Activated CD8-positive, alpha-beta memory T cell treated with anti-CD3 and anti-CD28 coated beads, Interleukin-2, amount 50 U/mL, for 24 hours (primary cell): ENCODE results near the gene CYP24A1.
"Not testable (repeated sequence)": the region's sequence is repeated elsewhere in the genome, so short reads cannot be mapped to it uniquely, and the experiment has no call there.

ENCODE experiments used
- DNase-seq: peaks from one replicate; pipeline ENCODE4 v3.0.0-alpha.2; 2020; ENCODE audit errors: extremely low read depth

The CYP24A1 gene

GRCh38 chr20:54133434-54134427 lies 40.1 kb downstream of the CYP24A1 start:
- no peak for DNase-seq

GRCh38 chr20:54132612-54133433 lies 41.0 kb downstream of the CYP24A1 start:
- no peak for DNase-seq

DNA sequence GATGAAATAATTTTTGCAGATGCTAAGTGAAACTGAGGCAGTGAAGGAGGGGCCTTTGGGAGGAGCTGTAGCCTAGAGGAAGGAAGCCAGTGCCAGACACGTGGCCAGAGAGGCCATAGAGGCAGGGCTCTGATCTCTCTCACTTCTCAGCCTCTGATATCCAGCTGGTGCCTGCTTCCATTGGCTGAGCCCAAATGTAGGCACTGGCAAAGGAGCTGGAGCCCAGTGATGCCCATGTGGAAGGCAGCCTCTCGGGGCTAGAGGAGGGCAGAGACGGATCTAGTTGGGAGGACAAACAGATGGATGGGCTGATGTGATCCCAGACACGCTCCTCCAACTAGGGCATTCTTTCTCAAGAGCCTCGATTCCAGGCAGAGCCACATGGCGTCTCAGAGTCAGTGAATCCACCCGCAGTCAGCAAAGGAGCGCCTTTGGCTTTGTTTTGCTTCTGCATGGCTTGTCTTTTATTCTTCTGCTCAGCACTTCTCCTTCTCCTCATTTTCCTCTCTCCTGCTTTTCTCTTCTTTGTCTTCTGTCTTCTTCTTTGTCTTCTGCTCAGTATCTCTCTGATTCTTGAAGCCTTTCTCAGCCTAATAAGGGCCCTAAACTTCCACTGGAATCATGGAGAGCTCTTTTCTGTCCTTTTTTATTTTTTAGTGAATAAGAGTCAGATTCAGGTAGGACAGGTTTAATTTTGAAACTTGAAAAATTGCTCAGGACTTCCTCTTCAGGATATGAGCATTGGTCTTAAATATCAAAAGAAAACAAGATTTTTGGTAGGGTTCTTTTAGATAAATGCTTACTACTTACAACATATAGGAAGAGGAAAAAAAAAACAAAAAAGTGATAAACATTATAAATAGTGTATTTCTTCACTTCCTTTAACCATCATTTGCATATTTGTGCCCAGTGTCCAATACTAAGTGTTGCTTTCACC lies 41.8 kb downstream of the CYP24A1 start:
- no peak for DNase-seq

- not testable (repeated sequence) for DNase-seq
These were observed 42.7 kb downstream of the CYP24A1 start for GRCh38 chr20:54131125-54131524.

- DNase-seq, result no peak
These were observed 44.4 kb downstream of the CYP24A1 start for GRCh38 chr20:54129350-54129749.

DNA sequence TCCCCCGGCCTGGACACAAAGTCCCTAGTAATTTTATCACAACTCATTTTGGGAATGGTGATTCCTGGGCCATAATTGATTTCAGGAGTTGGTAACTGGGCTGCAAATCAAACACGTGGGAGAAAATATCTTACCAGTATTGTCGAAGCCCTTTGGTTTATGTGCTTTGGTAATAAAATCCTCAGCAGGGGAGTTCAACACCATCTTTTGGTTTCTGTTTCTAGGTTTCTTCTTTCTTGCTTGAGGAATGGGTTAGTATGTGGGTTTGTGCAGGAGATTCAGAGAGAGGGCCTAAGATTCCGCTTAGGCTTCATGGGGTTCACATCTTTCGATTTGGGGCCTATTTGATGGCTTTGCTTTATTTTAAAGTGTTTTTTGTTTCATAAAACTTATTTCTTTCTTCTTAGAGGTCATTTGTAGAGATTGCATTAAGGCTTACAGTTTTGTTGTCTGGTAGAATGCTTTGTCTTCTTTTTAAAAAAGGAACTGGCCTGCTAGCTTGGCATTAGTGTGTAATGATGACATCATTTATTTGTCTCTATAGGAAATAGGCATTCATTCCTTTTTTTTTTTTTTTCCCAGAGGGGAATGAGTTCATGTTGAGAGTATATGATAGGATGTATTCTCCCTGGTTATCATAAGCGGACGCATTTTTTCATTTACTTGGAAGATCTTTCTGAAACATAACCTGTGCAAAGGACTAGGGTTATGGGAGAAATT lies 45.8 kb downstream of the CYP24A1 start:
- no peak for DNase-seq

DNA sequence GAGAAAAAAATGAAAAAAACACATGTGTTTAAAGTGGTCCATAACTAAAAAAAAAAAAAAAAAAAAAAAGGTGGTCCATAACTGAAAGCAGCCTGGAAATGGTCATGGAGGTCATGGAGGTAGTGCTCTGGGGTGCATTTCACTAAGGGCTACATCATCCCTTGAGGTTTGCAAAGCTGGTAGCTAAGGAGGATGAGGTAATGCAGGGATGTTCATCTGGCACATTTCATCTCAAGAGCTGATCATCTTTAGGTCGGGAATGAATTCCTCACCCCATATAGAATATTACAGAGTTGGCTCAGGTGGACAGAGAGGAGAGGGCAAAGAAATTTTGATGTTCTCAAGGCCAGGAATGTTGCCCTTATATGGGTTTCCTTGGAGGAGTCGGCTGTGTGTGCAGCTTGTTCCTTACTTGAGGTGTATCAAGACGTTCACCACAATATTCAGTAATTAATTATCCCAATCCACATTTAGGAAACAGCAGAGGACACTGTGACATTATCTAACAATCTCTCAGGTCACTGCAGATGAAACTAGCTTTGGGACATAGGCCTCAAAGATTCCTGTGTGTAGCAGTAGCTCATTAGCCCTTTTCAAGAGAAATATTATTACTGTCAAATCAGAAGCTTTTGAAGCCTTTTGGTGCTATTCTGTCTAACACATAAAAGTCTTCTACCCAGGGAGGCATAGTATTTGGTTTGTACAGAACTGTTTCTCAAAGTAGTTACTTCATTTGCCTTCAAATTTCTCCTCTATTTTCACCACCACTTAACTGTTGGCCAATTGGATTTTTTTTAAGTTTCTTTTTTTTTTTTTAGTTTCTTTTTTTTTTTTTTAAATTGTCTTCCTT lies 46.8 kb downstream of the CYP24A1 start:
- no peak for DNase-seq

- DNase-seq, result not testable (repeated sequence)
These were observed 47.5 kb downstream of the CYP24A1 start for GRCh38 chr20:54126328-54126727.

DNA sequence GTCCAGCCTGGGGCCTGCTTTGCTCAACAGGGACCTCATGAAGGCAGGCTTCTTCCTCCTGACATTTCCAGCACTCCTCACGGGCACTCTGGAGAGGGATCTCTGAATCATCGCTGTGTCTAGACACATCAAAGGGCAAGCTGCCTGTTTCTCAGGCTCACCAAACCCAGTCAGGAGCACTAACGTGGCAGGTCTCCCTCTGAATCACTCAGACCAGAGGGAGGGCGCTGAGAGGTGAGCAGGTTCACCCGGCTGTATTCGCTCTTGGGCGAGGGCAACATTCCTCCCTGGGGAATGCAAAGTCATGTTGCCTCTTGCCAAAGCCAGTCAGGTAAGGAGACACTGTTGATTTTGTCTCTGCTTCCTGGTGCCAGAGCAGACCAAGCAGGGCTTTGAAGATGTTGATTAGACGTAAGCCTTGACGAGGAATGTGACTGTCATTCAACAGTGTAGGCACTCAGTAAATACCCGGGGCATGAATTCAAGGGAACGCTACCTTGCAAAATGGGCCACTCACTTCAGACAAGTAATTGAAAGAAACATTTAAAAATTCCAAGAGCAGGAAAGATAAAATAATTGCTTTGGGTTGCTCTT lies 50.1 kb downstream of the CYP24A1 start:
- DNase-seq, result no peak

DNA sequence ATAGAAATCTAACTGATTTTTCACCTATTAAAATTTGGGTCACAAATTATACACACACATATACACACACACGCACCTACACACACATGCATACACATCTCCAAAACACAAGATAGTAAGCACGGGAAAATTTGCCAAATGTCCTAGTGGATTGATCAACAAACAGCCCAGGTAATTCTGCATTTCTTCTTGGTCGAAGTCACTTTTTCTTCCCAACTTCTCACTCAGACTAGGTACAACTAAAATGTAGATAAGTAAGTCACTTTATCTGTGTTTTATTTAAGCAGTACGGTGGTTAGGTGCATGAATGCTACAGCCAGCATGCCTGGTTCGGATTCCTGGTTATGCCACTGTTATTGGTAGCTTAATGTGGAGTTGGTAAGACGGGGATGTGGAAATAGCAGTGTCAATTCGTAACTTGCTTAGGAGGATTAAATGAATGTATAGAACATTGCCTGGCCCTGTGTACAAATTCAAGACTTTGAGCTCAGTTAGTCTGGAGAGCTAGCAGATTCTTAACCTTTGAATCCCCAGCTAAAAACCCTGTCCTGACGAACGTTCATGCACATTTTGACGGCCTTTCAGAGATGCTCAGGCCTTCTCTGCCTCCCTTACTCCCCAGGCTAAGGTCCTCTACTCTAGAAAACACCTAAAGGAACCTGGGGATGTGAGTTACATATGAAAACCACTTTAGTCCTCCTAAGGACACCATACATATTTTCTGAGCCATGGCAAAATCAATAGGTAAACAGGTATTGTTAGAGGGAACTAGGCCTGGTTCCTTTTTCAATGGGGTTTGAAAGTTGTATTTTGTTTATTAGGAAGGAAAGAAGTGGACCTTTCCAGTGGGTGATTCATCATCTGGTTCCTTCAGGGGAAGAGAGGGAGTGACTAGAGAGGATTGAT lies 50.9 kb downstream of the CYP24A1 start:
- DNase-seq, result no peak

GRCh38 chr20:54122189-54122588 lies 51.6 kb downstream of the CYP24A1 start:
- DNase-seq, result no peak

- no peak for DNase-seq
These were observed 54.0 kb downstream of the CYP24A1 start for GRCh38 chr20:54119744-54120143.

- DNase-seq, result no peak
These were observed 55.4 kb downstream of the CYP24A1 start for GRCh38 chr20:54118220-54119001.

DNA sequence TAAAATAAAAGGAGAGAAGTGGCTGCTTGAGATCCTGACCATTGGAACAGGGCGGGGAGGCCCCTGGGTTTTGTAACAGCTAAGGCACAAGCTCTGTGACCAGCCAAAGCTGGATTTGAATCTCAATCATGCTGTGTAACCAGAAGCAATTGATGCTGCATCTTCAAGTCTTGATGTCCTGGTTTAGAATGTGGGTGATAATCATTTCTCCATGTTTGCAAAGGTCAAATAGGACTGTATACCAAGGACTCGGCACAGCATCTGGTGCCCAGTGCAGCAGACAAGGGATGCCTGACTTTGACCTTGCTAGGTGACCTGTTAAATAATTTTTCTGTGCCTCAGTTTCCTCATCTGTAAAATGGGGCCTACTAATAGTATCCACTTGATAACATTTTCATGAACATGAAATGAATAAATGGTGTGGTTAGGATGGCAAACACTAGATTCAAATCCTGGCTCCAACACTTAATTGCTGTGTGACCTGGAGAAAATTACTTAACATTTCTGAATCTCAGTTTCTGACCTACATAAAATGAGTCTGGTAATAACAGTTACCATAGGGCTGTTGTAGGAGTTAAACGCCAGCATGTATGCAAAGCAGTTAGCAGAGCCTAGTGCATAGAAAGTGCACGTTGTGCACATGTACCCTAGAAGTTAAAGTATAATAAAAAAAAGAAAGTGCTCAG lies 57.1 kb downstream of the CYP24A1 start:
- DNase-seq, result no peak

DNA sequence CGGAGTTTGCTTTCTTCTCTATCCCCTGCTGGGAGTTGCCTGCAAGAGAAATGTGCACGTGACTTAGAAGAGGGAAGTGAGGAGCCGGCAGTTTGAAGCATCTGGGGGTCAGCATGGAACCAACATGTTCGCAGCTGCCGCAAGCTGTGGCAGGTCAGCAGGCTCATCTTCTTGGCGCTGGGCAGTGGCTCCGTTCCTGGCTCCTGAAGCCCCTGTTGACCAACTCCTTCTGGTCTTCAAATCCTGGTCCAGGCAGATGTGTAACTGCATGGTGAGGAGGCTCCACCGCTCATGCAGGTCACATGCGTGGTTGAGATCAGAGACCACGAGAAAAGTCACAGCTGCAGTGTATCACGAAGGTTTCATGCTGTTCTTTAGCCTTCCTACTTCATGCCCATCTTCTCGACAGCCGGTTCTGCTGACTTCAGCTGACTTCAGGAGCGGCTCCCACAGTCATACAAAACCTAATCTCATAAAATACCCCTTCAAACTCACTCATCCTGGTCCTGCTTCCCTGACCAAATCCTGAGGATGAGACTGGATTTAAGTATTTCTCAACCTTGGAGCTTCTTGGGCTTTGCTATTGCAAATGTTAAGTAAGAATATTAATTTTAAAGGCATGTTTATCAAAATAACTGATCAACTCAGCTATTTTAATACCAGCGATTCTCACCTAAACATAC lies 58.5 kb downstream of the CYP24A1 start:
- no peak for DNase-seq

DNA sequence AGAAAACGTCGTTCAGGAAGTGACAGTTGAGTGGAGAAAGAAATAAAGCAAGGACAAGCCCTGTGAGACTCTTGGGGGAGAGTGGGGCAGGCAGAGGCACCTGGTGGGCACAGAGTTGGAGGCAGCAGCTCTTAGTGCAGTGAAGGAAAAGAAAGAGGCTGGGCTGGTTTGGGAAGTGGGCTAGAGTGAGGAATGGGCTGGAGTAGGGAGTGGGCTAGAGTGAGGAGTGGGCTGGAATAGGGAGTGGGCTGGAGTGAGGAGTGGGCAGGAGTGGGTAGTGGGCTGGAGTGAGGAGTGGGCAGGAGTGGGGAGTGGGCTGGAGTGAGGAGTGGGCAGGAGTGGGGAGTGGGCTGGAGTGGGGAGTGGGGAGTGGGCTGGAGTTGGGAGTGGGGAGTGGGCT lies 59.7 kb downstream of the CYP24A1 start:
- no peak for DNase-seq
